Measurements from ENCODE around the gene PRSS48. TPM values are rescaled to one million over a fixed set of nuclear protein-coding genes. Genes with fewer than 3 reads are reported as not detected.
"Not testable (repeated sequence)": the region's sequence is repeated elsewhere in the genome, so short reads cannot be mapped to it uniquely, and the experiment has no call there.

Gene PRSS48, protein sequence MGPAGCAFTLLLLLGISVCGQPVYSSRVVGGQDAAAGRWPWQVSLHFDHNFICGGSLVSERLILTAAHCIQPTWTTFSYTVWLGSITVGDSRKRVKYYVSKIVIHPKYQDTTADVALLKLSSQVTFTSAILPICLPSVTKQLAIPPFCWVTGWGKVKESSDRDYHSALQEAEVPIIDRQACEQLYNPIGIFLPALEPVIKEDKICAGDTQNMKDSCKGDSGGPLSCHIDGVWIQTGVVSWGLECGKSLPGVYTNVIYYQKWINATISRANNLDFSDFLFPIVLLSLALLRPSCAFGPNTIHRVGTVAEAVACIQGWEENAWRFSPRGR
- total RNA-seq (2014; rRNA removed; shearing (Covaris generic); ENCODE audit: low replicate concordance), result not detected in 2 replicates

GRCh38 chr4:151276787-151277562, at the start of gene PRSS48:
TSS of gene PRSS48 (plus strand) at chr4:151277161. CDS start at chr4:151277173, 12 bp downstream.
- Histone ChIP-seq H3K79me2 (ENCODE audit: low read length) (no peaks in the 10 kb centered on the region), H3K4me2 (ENCODE audit: low read depth, low read length, poor library complexity, severe bottlenecking) (no peak within 1 kb of the TSS)
- peak; percentile 88 for DNase-seq

DNA sequence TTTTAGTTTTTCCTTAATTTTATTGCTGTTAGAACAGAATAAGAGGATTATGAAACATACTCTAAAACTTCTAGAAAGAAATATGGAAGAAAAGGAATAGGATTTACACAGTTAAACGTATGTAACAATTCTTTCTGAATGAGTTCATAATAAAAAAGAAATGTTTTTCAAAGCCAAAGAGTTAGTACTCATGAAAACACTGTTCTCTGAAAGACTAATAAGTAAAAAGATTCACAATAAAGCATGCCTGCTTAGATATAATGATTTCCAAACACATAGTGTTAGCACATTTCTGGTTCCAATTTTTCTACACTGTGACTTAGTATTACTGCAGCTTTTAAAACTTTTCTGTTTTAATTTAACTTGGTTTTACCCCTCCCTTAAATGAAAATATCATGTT, 49.8 kb upstream of the PRSS48 start:
- no peak for DNase-seq
- Histone ChIP-seq H3K9me2 (replicated peaks; ENCODE audit: insufficient read depth, low read length) (no peaks in the 10 kb centered on the region), H3K4me2 (ENCODE audit: low read depth, low read length, poor library complexity, severe bottlenecking) (no peak overlapping the region), H3K9ac (ENCODE audit: low read length) (no peak overlapping the region), H3K27ac (ENCODE audit: low read length) (no peak overlapping the region), H3K4me3 (ENCODE audit: low read length) (no peak overlapping the region), H2AFZ (ENCODE audit: low read length) (no peak overlapping the region), H3K9me3 (ENCODE audit: low read length) (no peaks in the 10 kb centered on the region), H4K20me1 (ENCODE audit: insufficient read depth, low read depth, low read length) (no peaks in the 10 kb centered on the region), H3K4me1 (ENCODE audit: low read length) (no peaks in the 10 kb centered on the region), H3K27me3 (ENCODE audit: low read length) (no peaks in the 10 kb centered on the region), H3K36me3 (ENCODE audit: insufficient read depth, low read length) (no peaks in the 10 kb centered on the region), H3K79me2 (ENCODE audit: low read length) (no peaks in the 10 kb centered on the region)

More at GRCh38 chr4:151276787-151277562, at the start of gene PRSS48:
- H3K27ac ChIP-seq (ENCODE audit: low read length), result no peak within 1 kb of the TSS
- H3K9me2 ChIP-seq (replicated peaks; ENCODE audit: insufficient read depth, low read length), result no peaks in the 10 kb centered on the region
- H3K9me3 ChIP-seq (ENCODE audit: low read length), result no peaks in the 10 kb centered on the region
- H3K4me1 ChIP-seq (ENCODE audit: low read length), result no peaks in the 10 kb centered on the region
- no peak within 1 kb of the TSS for H3K4me3 ChIP-seq (ENCODE audit: low read length)
- H3K9ac ChIP-seq (ENCODE audit: low read length), result no peak within 1 kb of the TSS
- H4K20me1 ChIP-seq (ENCODE audit: insufficient read depth, low read depth, low read length), result no peaks in the 10 kb centered on the region
- no peaks in the 10 kb centered on the region for H3K36me3 ChIP-seq (ENCODE audit: insufficient read depth, low read length)
- H3K27me3 ChIP-seq (ENCODE audit: low read length), result no peaks in the 10 kb centered on the region
- H2AFZ ChIP-seq (ENCODE audit: low read length), result no peak within 1 kb of the TSS

- H3K9me2 ChIP-seq (replicated peaks; ENCODE audit: insufficient read depth, low read length), result no peaks in the 10 kb centered on the region
- no peak overlapping the region for H3K4me2 ChIP-seq (ENCODE audit: low read depth, low read length, poor library complexity, severe bottlenecking)
- no peaks in the 10 kb centered on the region for H3K36me3 ChIP-seq (ENCODE audit: insufficient read depth, low read length)
- H3K4me1 ChIP-seq (ENCODE audit: low read length), result no peaks in the 10 kb centered on the region
- no peak overlapping the region for H2AFZ ChIP-seq (ENCODE audit: low read length)
- no peak overlapping the region for H3K27ac ChIP-seq (ENCODE audit: low read length)
- no peak overlapping the region for H3K4me3 ChIP-seq (ENCODE audit: low read length)
- no peaks in the 10 kb centered on the region for H3K27me3 ChIP-seq (ENCODE audit: low read length)
- no peaks in the 10 kb centered on the region for H4K20me1 ChIP-seq (ENCODE audit: insufficient read depth, low read depth, low read length)
- no peaks in the 10 kb centered on the region for H3K9me3 ChIP-seq (ENCODE audit: low read length)
- no peak overlapping the region for H3K9ac ChIP-seq (ENCODE audit: low read length)
- DNase-seq, result no peak
- H3K79me2 ChIP-seq (ENCODE audit: low read length), result no peaks in the 10 kb centered on the region
Measured at GRCh38 chr4:151227731-151228130, 49.2 kb upstream of the PRSS48 start.

DNA sequence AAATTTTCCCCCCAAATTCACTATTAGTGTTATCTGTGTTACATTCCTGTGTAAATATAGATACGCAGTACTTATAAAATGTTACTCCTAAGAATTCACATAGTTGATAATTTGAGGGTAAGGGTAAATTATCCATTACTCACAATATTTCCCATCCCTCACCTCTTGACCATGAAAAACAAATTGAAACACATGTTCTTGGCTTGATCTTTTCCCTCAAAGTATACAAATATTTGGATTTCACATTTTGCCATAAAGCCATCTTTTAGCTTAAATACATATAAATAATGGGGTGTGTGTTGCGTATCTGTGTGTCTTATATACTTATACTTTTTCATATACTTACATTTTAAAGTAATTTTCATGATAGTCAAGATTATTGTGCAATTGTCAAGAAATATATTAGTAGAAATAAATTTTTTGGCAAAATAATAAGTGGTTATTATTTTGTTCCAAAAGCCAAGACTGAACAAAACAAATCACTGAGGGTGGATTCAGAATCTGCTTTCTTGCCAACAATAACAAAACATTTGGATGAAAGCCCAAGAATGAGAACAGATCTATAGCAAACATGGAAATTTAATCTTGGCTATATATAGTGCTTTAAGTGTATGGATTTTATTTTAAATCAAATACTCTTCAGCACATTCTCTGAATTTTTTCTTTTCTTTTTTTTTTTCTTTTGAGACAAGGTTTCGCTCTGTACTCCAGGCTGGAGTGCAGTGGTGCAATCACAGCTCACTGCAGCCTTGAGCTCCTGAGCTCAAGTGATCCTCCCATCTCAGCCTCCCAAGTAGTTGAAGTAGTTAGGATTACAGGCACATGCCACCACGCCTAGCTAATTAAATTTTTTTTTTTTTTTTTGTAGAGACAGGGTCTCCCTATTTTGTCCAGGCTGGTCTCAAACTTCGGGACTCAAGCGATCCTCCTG, 48.5 kb upstream of the PRSS48 start:
- H3K27me3 ChIP-seq (ENCODE audit: low read length), result no peaks in the 10 kb centered on the region
- no peak overlapping the region for H3K4me2 ChIP-seq (ENCODE audit: low read depth, low read length, poor library complexity, severe bottlenecking)
- no peaks in the 10 kb centered on the region for H3K36me3 ChIP-seq (ENCODE audit: insufficient read depth, low read length)
- H3K79me2 ChIP-seq (ENCODE audit: low read length), result no peaks in the 10 kb centered on the region
- no peaks in the 10 kb centered on the region for H3K9me3 ChIP-seq (ENCODE audit: low read length)
- H3K9ac ChIP-seq (ENCODE audit: low read length), result no peak overlapping the region
- no peaks in the 10 kb centered on the region for H3K4me1 ChIP-seq (ENCODE audit: low read length)
- H3K4me3 ChIP-seq (ENCODE audit: low read length), result no peak overlapping the region
- H2AFZ ChIP-seq (ENCODE audit: low read length), result no peak overlapping the region
- H3K27ac ChIP-seq (ENCODE audit: low read length), result no peak overlapping the region
- no peaks in the 10 kb centered on the region for H4K20me1 ChIP-seq (ENCODE audit: insufficient read depth, low read depth, low read length)
- no peaks in the 10 kb centered on the region for H3K9me2 ChIP-seq (replicated peaks; ENCODE audit: insufficient read depth, low read length)
- DNase-seq, result no peak

DNA sequence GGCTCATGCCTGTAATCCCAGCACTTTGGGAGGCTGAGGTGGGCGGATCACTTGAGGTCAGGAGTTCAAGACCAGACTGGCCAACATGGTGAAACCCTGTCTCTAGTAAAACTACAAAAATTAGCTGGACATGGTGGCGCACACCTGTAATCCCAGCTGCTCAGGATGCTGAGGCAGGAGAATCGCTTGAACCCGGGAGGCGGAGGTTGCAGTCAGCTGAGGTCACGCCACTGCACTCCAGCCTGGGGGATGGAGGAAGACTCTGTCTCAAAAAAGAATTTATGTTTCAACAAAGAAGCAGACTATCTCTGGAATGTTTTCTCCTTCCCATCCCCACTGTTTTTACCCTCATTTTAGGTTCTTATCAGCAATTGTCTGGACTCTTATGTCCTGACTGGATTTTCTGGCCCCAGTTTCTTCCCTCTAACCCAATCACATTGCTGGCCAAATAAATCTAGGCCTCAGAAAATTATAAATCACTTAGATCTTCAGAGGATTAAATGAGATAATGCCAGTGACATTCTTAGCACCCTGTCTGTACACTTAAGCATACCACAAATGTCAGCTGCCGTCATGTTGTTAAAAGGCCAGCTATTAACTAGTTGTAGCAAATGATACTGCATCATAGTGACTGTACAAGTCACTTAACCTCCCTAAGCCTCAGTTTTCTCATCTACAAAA, 44.9 kb upstream of the PRSS48 start:
- no peaks in the 10 kb centered on the region for H3K4me1 ChIP-seq (ENCODE audit: low read length)
- H3K9me3 ChIP-seq (ENCODE audit: low read length), result no peaks in the 10 kb centered on the region
- H3K27ac ChIP-seq (ENCODE audit: low read length), result no peak overlapping the region
- H3K36me3 ChIP-seq (ENCODE audit: insufficient read depth, low read length), result no peaks in the 10 kb centered on the region
- H3K4me2 ChIP-seq (ENCODE audit: low read depth, low read length, poor library complexity, severe bottlenecking), result no peak overlapping the region
- H4K20me1 ChIP-seq (ENCODE audit: insufficient read depth, low read depth, low read length), result no peaks in the 10 kb centered on the region
- H3K4me3 ChIP-seq (ENCODE audit: low read length), result no peak overlapping the region
- no peak overlapping the region for H2AFZ ChIP-seq (ENCODE audit: low read length)
- no peak overlapping the region for H3K9ac ChIP-seq (ENCODE audit: low read length)
- H3K27me3 ChIP-seq (ENCODE audit: low read length), result no peaks in the 10 kb centered on the region
- no peak for DNase-seq
- no peaks in the 10 kb centered on the region for H3K79me2 ChIP-seq (ENCODE audit: low read length)
- no peaks in the 10 kb centered on the region for H3K9me2 ChIP-seq (replicated peaks; ENCODE audit: insufficient read depth, low read length)

DNA sequence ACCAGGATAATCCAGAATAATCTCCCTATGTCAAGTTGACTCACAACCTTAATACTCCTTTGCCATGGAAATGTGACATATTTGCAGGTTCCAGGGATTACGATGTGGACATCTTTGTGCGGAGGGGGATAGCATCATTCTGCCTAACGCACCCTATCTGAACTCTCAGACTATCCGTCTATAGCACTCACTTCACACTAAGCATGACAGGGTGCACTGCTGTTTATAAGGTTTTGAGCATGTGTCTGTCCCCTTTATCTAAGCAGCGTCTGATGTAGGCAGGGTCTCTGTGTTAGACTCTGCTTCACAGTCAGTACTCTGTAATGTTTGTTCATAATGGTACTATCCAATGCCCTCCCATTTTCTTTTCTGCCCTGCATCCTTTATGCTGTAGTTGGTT, 43.4 kb upstream of the PRSS48 start:
- no peaks in the 10 kb centered on the region for H3K9me2 ChIP-seq (replicated peaks; ENCODE audit: insufficient read depth, low read length)
- no peak overlapping the region for H3K4me3 ChIP-seq (ENCODE audit: low read length)
- no peak overlapping the region for H2AFZ ChIP-seq (ENCODE audit: low read length)
- no peaks in the 10 kb centered on the region for H3K27me3 ChIP-seq (ENCODE audit: low read length)
- no peaks in the 10 kb centered on the region for H4K20me1 ChIP-seq (ENCODE audit: insufficient read depth, low read depth, low read length)
- no peaks in the 10 kb centered on the region for H3K36me3 ChIP-seq (ENCODE audit: insufficient read depth, low read length)
- H3K79me2 ChIP-seq (ENCODE audit: low read length), result no peaks in the 10 kb centered on the region
- H3K4me2 ChIP-seq (ENCODE audit: low read depth, low read length, poor library complexity, severe bottlenecking), result no peak overlapping the region
- H3K9me3 ChIP-seq (ENCODE audit: low read length), result no peaks in the 10 kb centered on the region
- no peak overlapping the region for H3K27ac ChIP-seq (ENCODE audit: low read length)
- H3K4me1 ChIP-seq (ENCODE audit: low read length), result no peaks in the 10 kb centered on the region
- no peak for DNase-seq
- no peak overlapping the region for H3K9ac ChIP-seq (ENCODE audit: low read length)

- not testable (repeated sequence) for H3K79me2 ChIP-seq (ENCODE audit: low read length); H3K9me2 ChIP-seq (replicated peaks; ENCODE audit: insufficient read depth, low read length); H4K20me1 ChIP-seq (ENCODE audit: insufficient read depth, low read depth, low read length); DNase-seq; H3K9ac ChIP-seq (ENCODE audit: low read length); H3K9me3 ChIP-seq (ENCODE audit: low read length); H2AFZ ChIP-seq (ENCODE audit: low read length); H3K27me3 ChIP-seq (ENCODE audit: low read length); H3K36me3 ChIP-seq (ENCODE audit: insufficient read depth, low read length); H3K4me1 ChIP-seq (ENCODE audit: low read length); H3K4me2 ChIP-seq (ENCODE audit: low read depth, low read length, poor library complexity, severe bottlenecking); H3K4me3 ChIP-seq (ENCODE audit: low read length); H3K27ac ChIP-seq (ENCODE audit: low read length)
Measured at GRCh38 chr4:151235373-151235772, 41.6 kb upstream of the PRSS48 start.
